Endothelial cell of umbilical vein (primary cell): ENCODE results near the gene GPR137C. TPM values are rescaled to one million over a fixed set of nuclear protein-coding genes. Genes with fewer than 3 reads are reported as not detected.

Source experiments
- BruUV-seq: library from RNA; stranded (reverse); fragments of 400-500 nt; replicated peaks from 2 replicates; lab custom pipeline; 2021; lab: Mats Ljungman, UMichigan
- CTCF ChIA-PET: fragments of 300-600, 350-600 bp; sonication (Branson Sonifier 250); formaldehyde crosslinking; loops from one replicate; lab custom pipeline; 2021; ENCODE audit warnings: antibody characterized with exemption, inconsistent platforms; lab: Charles Lee
- POLR2A ChIA-PET: fragments of 300-600, 350-600 bp; sonication (Branson Sonifier 250); formaldehyde crosslinking; loops from one replicate; lab custom pipeline; 2021; ENCODE audit warnings: antibody characterized with exemption, inconsistent platforms; lab: Charles Lee
- DNase-seq: peaks from one replicate; pipeline ENCODE4 v3.0.0-alpha.2; 2011; ENCODE audit warnings: low read depth, low spot score
- FAIRE-seq: peaks from 2 replicates; lab custom pipeline; 2011; peaks lifted over from hg19 to GRCh38; lab: Jason Lieb, UNC
- H2AFZ ChIP-seq: 2 replicates; pipeline ENCODE4 v1.6.0; 2012; ENCODE audit warnings: low read depth, low read length, control low read depth, inconsistent platforms
- H3K27ac ChIP-seq: 2 replicates; pipeline ENCODE4 v1.5.1; 2011; ENCODE audit warnings: low read depth, mild to moderate bottlenecking, control low read depth, low read length, moderate library complexity; ENCODE audit not compliant: insufficient read depth
- H3K27me3 ChIP-seq, 2 experiments: 2 replicates each; pipeline versions ENCODE4 v1.6.0 to v1.6.1; 2011; ENCODE audit warnings: low read length in 2 of 2, mixed read lengths in 1 of 2; ENCODE audit not compliant: control insufficient read depth in 2 of 2, insufficient read depth in 2 of 2
- H3K36me3 ChIP-seq, 2 experiments: 2 replicates in 1 of 2; 3 replicates in 1 of 2; pipeline ENCODE4 v1.5.1; 2011; ENCODE audit warnings: low read length in 2 of 2, mild to moderate bottlenecking in 1 of 2, moderate library complexity in 1 of 2; ENCODE audit not compliant: control insufficient read depth in 2 of 2, insufficient read depth in 2 of 2; ENCODE audit errors: extremely low read depth in 1 of 2
- H3K4me1 ChIP-seq: 3 replicates; pipeline ENCODE4 v1.5.1; 2011; ENCODE audit warnings: mild to moderate bottlenecking, low read length; ENCODE audit not compliant: control insufficient read depth, insufficient read depth; ENCODE audit errors: extremely low read depth
- H3K4me2 ChIP-seq: 2 replicates; pipeline ENCODE4 v1.6.1; 2011; ENCODE audit warnings: low read length, control low read depth, mixed read lengths; ENCODE audit not compliant: insufficient read depth
- H3K4me3 ChIP-seq, 3 experiments: fragments of 200-600 bp in 1 of 3; sonication (generic), shearing (Covaris generic) in 1 of 3; replicated peaks in 1 of 3; 2 replicates each; pipeline ENCODE4 v1.5.1; 2011 to 2016; ENCODE audit warnings: control low read depth in 3 of 3, low read length in 3 of 3, mild to moderate bottlenecking in 2 of 3, inconsistent platforms in 1 of 3, low read depth in 1 of 3, moderate library complexity in 1 of 3; ENCODE audit not compliant: insufficient read depth in 1 of 3
- H3K79me2 ChIP-seq: 2 replicates; pipeline ENCODE4 v1.6.0; 2012; ENCODE audit warnings: low read length, inconsistent platforms; ENCODE audit not compliant: control insufficient read depth, insufficient read depth
- H3K9ac ChIP-seq: replicated peaks from 2 replicates; pipeline ENCODE3; 2011; ENCODE audit warnings: low read length, control low read depth; ENCODE audit not compliant: insufficient read depth; ENCODE audit errors: extremely low read depth
- H3K9me1 ChIP-seq: replicated peaks from 3 replicates; pipeline ENCODE4 v1.6.0; 2011; ENCODE audit warnings: mild to moderate bottlenecking, low read length; ENCODE audit not compliant: control insufficient read depth, insufficient read depth; ENCODE audit errors: extremely low read depth
- H3K9me3 ChIP-seq: replicated peaks from 2 replicates; pipeline ENCODE4 v1.5.1; 2012; ENCODE audit warnings: low read length, inconsistent platforms; ENCODE audit not compliant: control insufficient read depth, insufficient read depth
- H4K20me1 ChIP-seq: replicated peaks from 2 replicates; pipeline ENCODE3; 2011; ENCODE audit warnings: mild to moderate bottlenecking, low read length; ENCODE audit not compliant: control insufficient read depth, insufficient read depth; ENCODE audit errors: extremely low read depth
- CTCF ChIP-seq, 2 donors: IDR thresholded peaks; 1 replicate in 1 of 2; 2 replicates in 1 of 2; pipeline ENCODE4 v1.5.1; 2011; ENCODE audit warnings: low read length in 2 of 2, mild to moderate bottlenecking in 2 of 2, moderate library complexity in 2 of 2, control low read depth in 1 of 2, inconsistent platforms in 1 of 2, low read depth in 1 of 2; ENCODE audit not compliant: insufficient read depth in 1 of 2; ENCODE audit errors: extremely low read depth in 1 of 2
- EZH2 ChIP-seq: IDR thresholded peaks from 2 replicates; pipeline ENCODE4 v1.6.1; 2012; ENCODE audit warnings: borderline replicate concordance, low read depth, mild to moderate bottlenecking, moderate library complexity, low read length, inconsistent platforms; ENCODE audit not compliant: severe bottlenecking
- FOS ChIP-seq: IDR thresholded peaks from 2 replicates; pipeline ENCODE4 v1.6.1; 2011; ENCODE audit warnings: mild to moderate bottlenecking, low read length, moderate library complexity, borderline replicate concordance; ENCODE audit not compliant: insufficient read depth
- GATA2 ChIP-seq: IDR thresholded peaks from 2 replicates; pipeline ENCODE4 v1.7.0; 2011; ENCODE audit warnings: low read depth, mild to moderate bottlenecking, moderate library complexity, mixed read lengths, low read length; ENCODE audit not compliant: insufficient read length, insufficient read depth
- JUN ChIP-seq: IDR thresholded peaks from 2 replicates; pipeline ENCODE4 v1.6.1; 2011; ENCODE audit warnings: borderline replicate concordance, low read depth; ENCODE audit not compliant: insufficient read length, insufficient read depth
- MAX ChIP-seq: IDR thresholded peaks from 2 replicates; pipeline ENCODE4 v1.6.1; 2011; ENCODE audit not compliant: insufficient read depth, insufficient read length
- MYC ChIP-seq: IDR thresholded peaks from one replicate; pipeline ENCODE4 v1.6.1; 2011; ENCODE audit warnings: mild to moderate bottlenecking, low read depth, low read length
- POLR2A ChIP-seq: IDR thresholded peaks from 2 replicates; pipeline ENCODE4 v1.6.1; 2012; ENCODE audit warnings: low read depth, mild to moderate bottlenecking, control low read depth, low read length
- POLR2AphosphoS5 ChIP-seq: IDR thresholded peaks from 2 replicates; pipeline ENCODE4 v1.6.1; 2012; ENCODE audit warnings: low read depth, mild to moderate bottlenecking, control low read depth, low read length, moderate library complexity; ENCODE audit not compliant: insufficient read depth
- dilution Hi-C: fragments of 300-500 bp; cut with MboI; formaldehyde crosslinking; loops from one replicate; pipeline ENCODE4 v1.15.0; 2019; ENCODE audit warnings: low sequenced_read_pairs; ENCODE audit not compliant: extremely low pct_ligation_motif_present
- intact Hi-C: fragments of 100-400 bp; cut with micrococcal nuclease; formaldehyde crosslinking; loops from one replicate; pipeline ENCODE4 v1.10.0; 2022
- polyA plus RNA-seq, 4 experiments: library from polyadenylated mRNA; depleted of rRNA in 3 of 4; stranded (reverse) in 3 of 4; unstranded in 1 of 4; fragments of >200 nt; gene quantifications; 2 replicates each; pipeline versions ENCODE4 v1.2.1 to v1.2.3, GENCODE V29; 2011 to 2012; ENCODE audit warnings: missing spikeins in 1 of 4
- total RNA-seq: library from RNA; stranded (reverse); gene quantifications from 2 replicates; pipeline ENCODE4 v1.2.3, GENCODE V29; 2021

Gene GPR137C
- total and polyA plus RNA-seq, 2 donors (not counting 3 experiments of a cell fraction or from before 2014, with no cell fraction given): 1.5 to 5.7 TPM

GRCh38 chr14:52660832-52661231 is 108.2 kb downstream of the GPR137C start:
- H3K9ac ChIP-seq: no peak overlapping the region
- no peak overlapping the region for H2AFZ ChIP-seq
- dilution Hi-C loops (no loop called here), intact Hi-C loops (no loop called here)
- H4K20me1 ChIP-seq: no peaks in the 10 kb centered on the region
- no peak for TF ChIP-seq EZH2
- H3K4me1 ChIP-seq: no peaks in the 10 kb centered on the region
- no peak overlapping the region for H3K4me3 ChIP-seq
- no TSS peak for BruUV-seq
- DNase-seq: no peak
- H3K9me1 ChIP-seq: no peaks in the 10 kb centered on the region
- ChIA-PET POLR2A (no interaction called here), CTCF (interaction anchor here (0.8 to 0.9 kb wide), 2 partner anchors 12 to 31 kb away, joined by 3 to 4 read pairs; no protein-coding TSS in a partner anchor)
- H3K4me2 ChIP-seq: no peak overlapping the region
- no peak for FAIRE-seq
- no peaks in the 10 kb centered on the region for H3K27me3 ChIP-seq
- H3K27ac ChIP-seq: no peak overlapping the region
- H3K9me3 ChIP-seq: no peaks in the 10 kb centered on the region
- no peaks in the 10 kb centered on the region for H3K79me2 ChIP-seq
- peaks cover 3 to 9% of the 10 kb centered on the region in 2 experiments for H3K36me3 ChIP-seq

- ChIA-PET CTCF (no interaction called here), POLR2A (no interaction called here)
- Histone ChIP-seq H3K4me3 (no peak overlapping the region), H3K27me3 (no peaks in the 10 kb centered on the region), H3K36me3 (peaks cover 3 to 9% of the 10 kb centered on the region in 2 experiments), H3K27ac (no peak overlapping the region), H3K79me2 (no peaks in the 10 kb centered on the region), H3K4me1 (no peaks in the 10 kb centered on the region), H3K4me2 (no peak overlapping the region), H3K9me3 (no peaks in the 10 kb centered on the region), H2AFZ (no peak overlapping the region), H3K9me1 (no peaks in the 10 kb centered on the region), H3K9ac (no peak overlapping the region), H4K20me1 (no peaks in the 10 kb centered on the region)
- intact Hi-C loops: no loop called here
- TF ChIP-seq MYC (no peak), GATA2 (no peak), MAX (no peak), CTCF (IDR thresholded peaks at IDR 0.05; ENCODE audit: extremely low read depth in 1 of 2, insufficient read depth in 1 of 2, low read depth in 1 of 2, low read length in 2 of 2) (no peak), POLR2AphosphoS5 (no peak), FOS (no peak), EZH2 (no peak), JUN (no peak), POLR2A (no peak)
- dilution Hi-C loops: no loop called here
- BruUV-seq: no TSS peak
- FAIRE-seq: no peak
- DNase-seq: no peak
Measured at GRCh38 chr14:52661314-52661713, 108.7 kb downstream of the GPR137C start.
